MCF 10A (cell line): ENCODE measurements around the gene MRPS9. TPM values are rescaled to one million over a fixed set of nuclear protein-coding genes. Genes with fewer than 3 reads are reported as not detected.

Experiments used
- BruUV-seq: library from RNA; stranded (reverse); fragments of 400-500 nt; replicated peaks from 2 replicates; lab custom pipeline; 2021; lab: Mats Ljungman, UMichigan
- CTCF ChIA-PET: fragments of 300-600 bp; sonication (Branson Sonifier 250); formaldehyde crosslinking; extraction: SDS; loops from one replicate; lab custom pipeline; 2021; ENCODE audit warnings: antibody characterized with exemption, inconsistent platforms; lab: Yijun Ruan, JAX
- POLR2A ChIA-PET: fragments of 300-600, 350-650 bp; sonication (Branson Sonifier 250); formaldehyde crosslinking; extraction: SDS; loops from one replicate; lab custom pipeline; 2020; ENCODE audit warnings: antibody characterized with exemption, inconsistent platforms; lab: Yijun Ruan, JAX
- DNase-seq: peaks from one replicate; pipeline ENCODE4 v3.0.0-alpha.2; 2018; ENCODE audit not compliant: unreplicated experiment
- H3K27ac Mint-ChIP-seq: one replicate; pipeline ENCODE4 v1.8.0; 2022; ENCODE audit warnings: mild to moderate bottlenecking, low read depth, mixed read lengths; ENCODE audit not compliant: unreplicated experiment
- H3K27me3 Mint-ChIP-seq: one replicate; pipeline ENCODE4 v1.8.0; 2022; ENCODE audit warnings: mixed read lengths; ENCODE audit not compliant: insufficient read depth, unreplicated experiment
- H3K36me3 Mint-ChIP-seq: one replicate; pipeline ENCODE4 v1.8.0; 2022; ENCODE audit warnings: mild to moderate bottlenecking, moderate library complexity, mixed read lengths; ENCODE audit not compliant: insufficient read depth, unreplicated experiment
- H3K4me1 Mint-ChIP-seq: one replicate; pipeline ENCODE4 v1.8.0; 2022; ENCODE audit warnings: mixed read lengths; ENCODE audit not compliant: insufficient read depth, unreplicated experiment
- H3K4me3 Mint-ChIP-seq: one replicate; pipeline ENCODE4 v1.8.0; 2022; ENCODE audit warnings: mild to moderate bottlenecking, moderate library complexity, mixed read lengths; ENCODE audit not compliant: unreplicated experiment
- H3K9me3 Mint-ChIP-seq: one replicate; pipeline ENCODE4 v1.8.0; 2022; ENCODE audit warnings: mixed read lengths; ENCODE audit not compliant: unreplicated experiment
- intact Hi-C: fragments of 100-400 bp; cut with micrococcal nuclease; formaldehyde crosslinking; loops from 2 replicates; pipeline ENCODE4 v1.14.1; 2022
- total RNA-seq: library from RNA; stranded (reverse); gene quantifications from 2 replicates; pipeline ENCODE4 v1.2.3, GENCODE V29; 2022
- TF ChIP-seq, protein P1 (sequence below): fragments of 200-600 bp; IDR thresholded peaks from one replicate; pipeline ENCODE4 v1.8.0; 2022; ENCODE audit warnings: antibody characterized with exemption, mild to moderate bottlenecking; ENCODE audit not compliant: unreplicated experiment

MRPS9 gene
- total RNA-seq, 1 experiment from 2014 or later = 40.0 TPM

DNA sequence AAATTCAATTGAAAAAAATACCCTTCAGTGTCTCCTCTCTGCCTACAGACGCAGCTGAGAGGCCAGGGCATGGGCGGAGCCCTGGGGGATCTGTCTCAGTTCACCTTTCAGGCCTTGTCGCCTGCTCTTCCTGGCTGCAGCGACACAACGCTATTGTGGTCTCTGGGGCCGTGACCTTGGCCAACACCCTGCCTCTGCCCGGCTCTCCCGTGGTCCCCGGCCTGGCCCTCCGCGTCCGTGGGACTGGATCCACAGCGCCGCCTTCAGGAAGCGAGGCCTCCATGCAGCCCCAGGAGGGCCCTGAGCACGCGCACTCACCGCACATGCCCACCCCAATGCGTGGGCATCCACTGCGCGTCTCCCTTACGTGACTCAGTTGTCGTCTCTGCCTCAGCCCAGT lies 81.1 kb downstream of the MRPS9 start:
- H3K27me3 Mint-ChIP-seq = no peaks in the 10 kb centered on the region
- peaks cover 4% of the 10 kb centered on the region for H3K4me1 Mint-ChIP-seq
- peaks cover 5% of the 10 kb centered on the region for H3K36me3 Mint-ChIP-seq
- H3K4me3 Mint-ChIP-seq = no peak overlapping the region
- no TSS peak for BruUV-seq
- TF ChIP-seq, protein P1, sequence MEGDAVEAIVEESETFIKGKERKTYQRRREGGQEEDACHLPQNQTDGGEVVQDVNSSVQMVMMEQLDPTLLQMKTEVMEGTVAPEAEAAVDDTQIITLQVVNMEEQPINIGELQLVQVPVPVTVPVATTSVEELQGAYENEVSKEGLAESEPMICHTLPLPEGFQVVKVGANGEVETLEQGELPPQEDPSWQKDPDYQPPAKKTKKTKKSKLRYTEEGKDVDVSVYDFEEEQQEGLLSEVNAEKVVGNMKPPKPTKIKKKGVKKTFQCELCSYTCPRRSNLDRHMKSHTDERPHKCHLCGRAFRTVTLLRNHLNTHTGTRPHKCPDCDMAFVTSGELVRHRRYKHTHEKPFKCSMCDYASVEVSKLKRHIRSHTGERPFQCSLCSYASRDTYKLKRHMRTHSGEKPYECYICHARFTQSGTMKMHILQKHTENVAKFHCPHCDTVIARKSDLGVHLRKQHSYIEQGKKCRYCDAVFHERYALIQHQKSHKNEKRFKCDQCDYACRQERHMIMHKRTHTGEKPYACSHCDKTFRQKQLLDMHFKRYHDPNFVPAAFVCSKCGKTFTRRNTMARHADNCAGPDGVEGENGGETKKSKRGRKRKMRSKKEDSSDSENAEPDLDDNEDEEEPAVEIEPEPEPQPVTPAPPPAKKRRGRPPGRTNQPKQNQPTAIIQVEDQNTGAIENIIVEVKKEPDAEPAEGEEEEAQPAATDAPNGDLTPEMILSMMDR = no peak
- no peak for DNase-seq
- CTCF ChIA-PET = interaction anchor here (1.2 to 12.8 kb wide), 2 partner anchors 61 to 119 kb away, joined by 4 to 420 read pairs; partner anchors contain the start of gene GPR45
- H3K27ac Mint-ChIP-seq = no peak overlapping the region
- H3K9me3 Mint-ChIP-seq = no peaks in the 10 kb centered on the region
- POLR2A ChIA-PET = no interaction called here
- intact Hi-C loops = no loop called here

DNA sequence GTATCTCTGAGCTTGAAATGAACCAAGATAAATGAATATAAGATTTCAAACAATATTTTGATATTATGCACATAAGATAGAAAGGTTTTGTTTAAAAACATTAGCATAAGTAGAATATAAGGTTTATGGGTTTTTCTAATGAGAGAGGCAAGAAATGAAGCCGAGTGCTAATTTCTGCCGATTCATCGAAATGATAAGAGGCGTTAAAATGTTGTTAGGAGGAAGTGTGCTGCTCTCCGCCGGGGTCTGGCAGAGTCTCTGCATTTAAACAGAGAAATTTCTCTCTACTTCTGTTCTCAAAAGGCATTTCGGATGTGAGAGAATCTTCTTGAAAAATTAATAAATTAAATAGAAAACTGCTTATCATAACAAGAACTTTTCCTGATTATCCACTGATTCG lies 83.6 kb downstream of the MRPS9 start:
- CTCF ChIA-PET = interaction anchor here (12.8 kb wide), 1 partner anchor 117 kb away, joined by 420 read pairs; the partner anchor contains the start of gene GPR45
- Mint-ChIP-seq H3K4me3 (no peak overlapping the region), H3K4me1 (peaks cover 5% of the 10 kb centered on the region), H3K36me3 (peaks cover 5% of the 10 kb centered on the region), H3K27me3 (peaks cover 7% of the 10 kb centered on the region), H3K9me3 (no peaks in the 10 kb centered on the region), H3K27ac (no peak overlapping the region)
- TF ChIP-seq, protein P1 = no peak
- POLR2A ChIA-PET = no interaction called here
- no peak for DNase-seq
- intact Hi-C loops = no loop called here
- no TSS peak for BruUV-seq

DNA sequence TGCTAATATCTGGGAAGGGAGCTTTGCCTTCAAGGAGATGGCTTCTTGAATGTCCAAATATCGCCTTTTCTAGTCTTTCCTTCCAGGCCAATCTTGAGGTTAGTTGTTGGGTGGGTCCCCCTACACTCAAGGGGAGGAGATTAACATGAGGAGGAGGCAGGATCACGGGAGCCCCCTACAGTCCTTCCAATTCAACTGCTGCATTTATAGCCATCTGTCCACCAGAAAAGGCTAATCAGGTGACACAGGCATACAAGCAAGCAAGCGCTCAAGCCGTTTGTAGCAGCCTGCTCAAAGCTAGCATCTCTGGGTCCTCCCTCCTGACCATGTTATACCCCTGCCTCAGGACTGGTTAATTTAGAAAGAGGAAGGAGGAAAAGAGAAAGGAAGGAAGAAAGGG lies 87.6 kb downstream of the MRPS9 start:
- no peak for DNase-seq
- no peaks in the 10 kb centered on the region for H3K36me3 Mint-ChIP-seq
- peaks cover 5% of the 10 kb centered on the region for H3K4me1 Mint-ChIP-seq
- ChIA-PET CTCF (interaction anchor here (0.8 to 2.1 kb wide), 4 partner anchors 10 to 112 kb away, joined by 3 to 8 read pairs (median 4); no protein-coding TSS in a partner anchor), POLR2A (no interaction called here)
- intact Hi-C loops = no loop called here
- no peak overlapping the region for H3K27ac Mint-ChIP-seq
- H3K27me3 Mint-ChIP-seq = peaks cover 11% of the 10 kb centered on the region
- TF ChIP-seq, protein P1 = no peak
- no peak overlapping the region for H3K4me3 Mint-ChIP-seq
- no TSS peak for BruUV-seq
- no peaks in the 10 kb centered on the region for H3K9me3 Mint-ChIP-seq

DNA sequence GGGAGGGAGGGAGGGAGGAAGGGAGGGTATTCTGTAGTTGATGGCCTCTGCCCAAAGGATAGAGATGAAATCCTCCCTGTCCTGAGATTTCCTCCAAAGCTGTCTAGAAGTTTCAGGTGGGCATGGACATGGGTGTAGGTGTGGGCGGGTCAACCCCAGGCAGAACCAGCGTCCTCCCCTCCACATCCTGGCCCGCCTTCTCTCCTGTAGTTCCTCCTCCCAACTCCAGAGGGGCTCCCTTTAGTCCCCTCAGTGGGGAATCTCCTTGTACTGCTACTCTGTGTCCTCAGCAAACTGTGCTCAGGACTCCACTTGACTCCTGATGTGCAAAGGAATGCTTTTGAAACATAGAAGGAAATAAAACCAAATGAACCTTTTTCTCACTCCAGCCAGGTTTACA lies 88.1 kb downstream of the MRPS9 start:
- Mint-ChIP-seq H3K27me3 (peaks cover 16% of the 10 kb centered on the region), H3K4me1 (peaks cover 5% of the 10 kb centered on the region), H3K27ac (no peak overlapping the region), H3K9me3 (no peaks in the 10 kb centered on the region), H3K4me3 (no peak overlapping the region), H3K36me3 (no peaks in the 10 kb centered on the region)
- ChIA-PET CTCF (interaction anchor here (0.7 to 2.1 kb wide), 4 partner anchors 11 to 112 kb away, joined by 3 to 5 read pairs (median 4); no protein-coding TSS in a partner anchor), POLR2A (no interaction called here)
- intact Hi-C loops = no loop called here
- TF ChIP-seq, protein P1 = no peak
- no peak for DNase-seq
- no TSS peak for BruUV-seq
